HepG2 (cell line): ENCODE results near the gene UBTD2. TPM values are rescaled to one million over a fixed set of nuclear protein-coding genes. Genes with fewer than 3 reads are reported as not detected.

Experiments
- ATAC-seq: fragments of 200-7000 bp; cut with Tn5 transposase; 3 replicates; pipeline ENCODE4 v1.9.1; 2020; ENCODE audit warnings: mild to moderate bottlenecking, moderate library complexity
- BruUV-seq: library from RNA; stranded (reverse); fragments of 400-500 nt; replicated peaks from 2 replicates; lab custom pipeline; 2021; lab: Mats Ljungman, UMichigan
- CTCF ChIA-PET: fragments of 300-600 bp; formaldehyde crosslinking; extraction: SDS; loops from one replicate; lab custom pipeline; 2021; ENCODE audit warnings: low total read pairs, inconsistent platforms, low intra/inter-chr PET ratio; lab: Yijun Ruan, JAX
- POLR2A ChIA-PET: fragments of 350-600 bp; sonication (Branson Sonifier 250); formaldehyde crosslinking; loops from one replicate; lab custom pipeline; 2020; ENCODE audit warnings: antibody characterized with exemption, inconsistent platforms; lab: Yijun Ruan, JAX
- DNase-seq: peaks from one replicate; pipeline ENCODE4 v3.0.0-alpha.2; 2015; ENCODE audit warnings: low spot score
- FAIRE-seq: peaks from 3 replicates; lab custom pipeline; 2011; peaks lifted over from hg19 to GRCh38; lab: Jason Lieb, UNC
- H2AFZ ChIP-seq: one replicate; pipeline ENCODE4 v1.6.1; 2011; ENCODE audit warnings: low read length, inconsistent platforms
- H3K27ac ChIP-seq: fragments of 300-600 bp; 3 replicates; pipeline ENCODE4 v1.8.0; 2011; ENCODE audit warnings: mixed run types, mild to moderate bottlenecking, mixed read lengths, low read length, inconsistent platforms; ENCODE audit not compliant: insufficient read depth; ENCODE audit errors: extremely low read length
- H3K27me3 ChIP-seq, 2 experiments: fragments of 200-600 bp in 1 of 2; 2 replicates in 1 of 2; 3 replicates in 1 of 2; pipeline versions ENCODE4 v1.6.0 to v1.8.0; 2011; ENCODE audit warnings: low read length in 2 of 2, mild to moderate bottlenecking in 2 of 2, moderate library complexity in 2 of 2, inconsistent platforms in 1 of 2; ENCODE audit not compliant: insufficient read depth in 2 of 2, control insufficient read depth in 1 of 2
- H3K36me3 ChIP-seq, 2 experiments: fragments of 200-600 bp in 1 of 2; replicated peaks in 1 of 2; 2 replicates in 1 of 2; 3 replicates in 1 of 2; pipeline versions ENCODE4 v1.5.1 to v1.8.0; 2011; ENCODE audit warnings: low read length in 2 of 2, inconsistent platforms in 1 of 2; ENCODE audit not compliant: insufficient read depth in 2 of 2, control insufficient read depth in 1 of 2
- H3K4me1 ChIP-seq: 2 replicates; pipeline ENCODE4 v1.5.1; 2012; ENCODE audit warnings: low read length, inconsistent platforms; ENCODE audit not compliant: insufficient read depth
- H3K4me2 ChIP-seq: 2 replicates; pipeline ENCODE4 v1.6.0; 2011; ENCODE audit warnings: low read depth, low read length, inconsistent platforms
- H3K4me3 ChIP-seq, 3 experiments: fragments of 200-600 bp in 1 of 3; sonication (generic), shearing (Covaris generic) in 1 of 3; replicated peaks in 1 of 3; 2 replicates each; pipeline ENCODE4 v1.5.1; 2011 to 2016; ENCODE audit warnings: low read length in 3 of 3, inconsistent platforms in 2 of 3, low read depth in 2 of 3, mild to moderate bottlenecking in 2 of 3, control low read depth in 1 of 3, mixed read lengths in 1 of 3; ENCODE audit not compliant: insufficient read depth in 1 of 3
- H3K79me2 ChIP-seq: one replicate; pipeline ENCODE4 v1.6.1; 2011; ENCODE audit warnings: low read length, inconsistent platforms; ENCODE audit not compliant: insufficient read depth
- H3K9ac ChIP-seq: 2 replicates; pipeline ENCODE4 v1.6.0; 2011; ENCODE audit warnings: mild to moderate bottlenecking, low read depth, low read length, inconsistent platforms; ENCODE audit not compliant: insufficient read depth
- H3K9me3 ChIP-seq: 2 replicates; pipeline ENCODE4 v1.5.1; 2012; ENCODE audit warnings: mild to moderate bottlenecking, low read length
- H4K20me1 ChIP-seq: 2 replicates; pipeline ENCODE4 v1.6.0; 2011; ENCODE audit warnings: inconsistent platforms, mild to moderate bottlenecking, low read length, moderate library complexity; ENCODE audit not compliant: insufficient read depth
- ARNT ChIP-seq: fragments of 450-650 bp; IDR thresholded peaks from 2 replicates; pipeline ENCODE4 v1.6.1; 2017
- DMAP1 ChIP-seq: IDR thresholded peaks from 2 replicates; pipeline ENCODE4 v1.6.1; 2016
- ERF ChIP-seq: IDR thresholded peaks from 2 replicates; pipeline ENCODE4 v1.6.1; 2018; ENCODE audit warnings: missing biosample characterization, missing genetic modification reagents
- PCBP2 ChIP-seq: fragments of 200-400 bp; formaldehyde crosslinking; optimal IDR thresholded peaks from 2 replicates; pipeline ENCODE3; 2018; ENCODE audit warnings: low read length, low read depth; ENCODE audit not compliant: poor library complexity, severe bottlenecking
- ZNF615 ChIP-seq: sonication (generic); formaldehyde crosslinking; IDR thresholded peaks from 2 replicates; pipeline ENCODE4 v1.5.0; 2020; ENCODE audit warnings: mild to moderate bottlenecking, missing genetic modification reagents, borderline replicate concordance
- ZNF703 ChIP-seq: sonication (generic); formaldehyde crosslinking; IDR thresholded peaks from 2 replicates; pipeline ENCODE4 v1.5.1; 2020; ENCODE audit warnings: missing genetic modification reagents, mild to moderate bottlenecking, moderate library complexity, borderline replicate concordance
- WGBS: methylation state at CpG from one replicate; pipeline ENCODE4 v1.1.6; 2017; ENCODE audit warnings: low lambda C conversion rate; 5-methylcytosine and 5-hydroxymethylcytosine counted together
- in situ Hi-C: cut with HindIII; loops from 2 replicates; pipeline ENCODE4 v1.10.0; 2017; ENCODE audit warnings: low pct_unique_long_range_greater_than_20kb; ENCODE audit not compliant: extremely low pct_ligation_motif_present
- intact Hi-C: fragments of 100-400 bp; cut with micrococcal nuclease; formaldehyde crosslinking; loops from one replicate; pipeline ENCODE4 v1.10.0; 2022; ENCODE audit not compliant: unreplicated experiment
- polyA plus RNA-seq, 8 experiments: library from polyadenylated mRNA; depleted of rRNA in 3 of 8; stranded (reverse) in 7 of 8; unstranded in 1 of 8; fragments of >200 nt; fragmentation: Illumina TruSeq in 4 of 8; extraction: Trizol in 4 of 8; gene quantifications; 2 replicates each; pipeline versions ENCODE4 v1.2.1 to v1.2.3, GENCODE V29; 2011 to 2016; ENCODE audit warnings: low read depth in 4 of 8, missing spikeins in 1 of 8, mixed read lengths in 1 of 8; ENCODE audit not compliant: insufficient read depth in 1 of 8
- total RNA-seq, 5 experiments: library from RNA; depleted of rRNA; stranded (reverse); fragments of >200 nt; fragmentation: Illumina TruSeq; extraction: Trizol; gene quantifications; 2 replicates each; pipeline ENCODE4 v1.2.3, GENCODE V29; 2016; ENCODE audit warnings: low read depth in 1 of 5
- TF ChIP-seq, protein P1 (sequence below): sonication (generic); formaldehyde crosslinking; IDR thresholded peaks from 2 replicates; pipeline ENCODE4 v1.5.1; 2020; ENCODE audit warnings: mild to moderate bottlenecking, missing genetic modification reagents
- TF ChIP-seq, protein P2 (sequence below): sonication (generic); formaldehyde crosslinking; IDR thresholded peaks from 2 replicates; pipeline ENCODE4 v1.5.0; 2020; ENCODE audit warnings: mild to moderate bottlenecking, missing genetic modification reagents, borderline replicate concordance
- TF ChIP-seq, protein P3 (sequence below): sonication (generic); formaldehyde crosslinking; IDR thresholded peaks from 2 replicates; pipeline ENCODE4 v1.4.0; 2020; ENCODE audit warnings: missing genetic modification reagents
- TF ChIP-seq, protein P4 (sequence below): sonication (generic); formaldehyde crosslinking; IDR thresholded peaks from 2 replicates; pipeline ENCODE4 v1.4.0; 2020; ENCODE audit warnings: missing genetic modification reagents

The UBTD2 gene
- total and polyA plus RNA-seq, 2 of the 13 experiments (the other 11 are each of a cell fraction or from before 2014, with no cell fraction given): 15.2 to 24.1 TPM

DNA sequence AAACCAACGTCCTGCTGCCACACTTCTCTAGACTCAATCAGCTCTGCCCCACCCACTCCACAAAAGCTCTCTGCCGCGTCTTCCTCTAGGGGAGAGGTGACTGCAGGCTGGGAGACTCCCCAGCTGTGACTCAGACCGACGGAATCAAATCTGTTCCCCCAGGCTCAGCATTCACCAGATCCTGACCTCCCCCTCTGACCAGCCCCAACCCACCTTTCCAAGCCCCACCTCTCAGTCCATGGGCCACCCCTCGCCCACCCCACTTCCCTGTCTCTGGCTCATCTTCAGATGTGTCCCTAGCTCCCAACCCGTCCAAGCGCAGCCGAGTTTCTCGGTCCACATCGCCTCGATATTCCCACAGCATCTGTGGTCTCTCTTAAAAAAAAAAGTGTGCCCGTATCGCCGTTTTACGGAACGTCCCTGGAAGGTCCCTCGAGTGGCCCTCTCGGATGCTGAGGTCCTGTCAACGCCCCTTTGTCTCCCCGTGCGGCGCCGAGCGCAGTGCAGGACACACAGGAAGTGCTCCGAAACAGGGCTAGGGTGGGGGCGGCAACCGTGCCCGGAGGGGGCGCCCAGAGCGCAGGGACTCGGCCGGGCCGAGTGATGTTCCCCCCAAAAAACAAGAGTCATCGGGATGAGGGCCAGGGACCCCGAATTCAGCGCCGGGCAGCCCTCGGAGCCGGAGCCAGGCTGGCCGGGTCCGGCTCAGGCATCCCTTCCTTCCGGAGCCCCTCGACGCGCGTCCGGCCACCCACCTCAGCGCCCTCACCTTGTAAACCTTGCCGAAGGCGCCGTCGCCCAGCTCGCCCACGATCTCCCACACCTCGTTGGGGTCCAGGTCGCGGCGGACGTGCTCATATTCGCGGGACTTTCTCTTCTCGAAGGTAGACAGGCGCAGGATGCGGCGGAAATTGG, 96.2 kb downstream of the UBTD2 start (continued):
- TF ChIP-seq, protein P1, sequence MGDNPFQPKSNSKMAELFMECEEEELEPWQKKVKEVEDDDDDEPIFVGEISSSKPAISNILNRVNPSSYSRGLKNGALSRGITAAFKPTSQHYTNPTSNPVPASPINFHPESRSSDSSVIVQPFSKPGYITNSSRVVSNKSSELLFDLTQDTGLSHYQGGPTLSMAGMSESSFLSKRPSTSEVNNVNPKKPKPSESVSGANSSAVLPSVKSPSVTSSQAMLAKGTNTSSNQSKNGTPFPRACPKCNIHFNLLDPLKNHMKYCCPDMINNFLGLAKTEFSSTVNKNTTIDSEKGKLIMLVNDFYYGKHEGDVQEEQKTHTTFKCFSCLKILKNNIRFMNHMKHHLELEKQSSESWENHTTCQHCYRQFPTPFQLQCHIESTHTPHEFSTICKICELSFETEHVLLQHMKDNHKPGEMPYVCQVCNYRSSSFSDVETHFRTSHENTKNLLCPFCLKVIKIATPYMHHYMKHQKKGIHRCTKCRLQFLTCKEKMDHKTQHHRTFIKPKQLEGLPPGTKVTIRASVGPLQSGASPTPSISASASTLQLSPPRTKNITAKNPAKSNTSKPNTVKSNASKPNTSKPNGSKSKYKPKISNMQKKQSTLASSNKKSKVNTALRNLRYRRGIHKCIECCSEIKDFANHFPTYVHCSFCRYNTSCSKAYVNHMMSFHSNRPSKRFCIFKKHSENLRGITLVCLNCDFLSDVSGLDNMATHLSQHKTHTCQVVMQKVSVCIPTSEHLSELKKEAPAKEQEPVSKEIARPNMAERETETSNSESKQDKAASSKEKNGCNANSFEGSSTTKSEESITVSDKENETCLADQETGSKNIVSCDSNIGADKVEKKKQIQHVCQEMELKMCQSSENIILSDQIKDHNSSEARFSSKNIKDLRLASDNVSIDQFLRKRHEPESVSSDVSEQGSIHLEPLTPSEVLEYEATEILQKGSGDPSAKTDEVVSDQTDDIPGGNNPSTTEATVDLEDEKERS (CRISPR knock-in tag): 0 out of 2 replicates have a peak, but pooled peaks have one; percentile 58
- TF ChIP-seq ZNF703: 0 out of 2 replicates have a peak, but pooled peaks have one; percentile 78
- TF ChIP-seq, protein P2, sequence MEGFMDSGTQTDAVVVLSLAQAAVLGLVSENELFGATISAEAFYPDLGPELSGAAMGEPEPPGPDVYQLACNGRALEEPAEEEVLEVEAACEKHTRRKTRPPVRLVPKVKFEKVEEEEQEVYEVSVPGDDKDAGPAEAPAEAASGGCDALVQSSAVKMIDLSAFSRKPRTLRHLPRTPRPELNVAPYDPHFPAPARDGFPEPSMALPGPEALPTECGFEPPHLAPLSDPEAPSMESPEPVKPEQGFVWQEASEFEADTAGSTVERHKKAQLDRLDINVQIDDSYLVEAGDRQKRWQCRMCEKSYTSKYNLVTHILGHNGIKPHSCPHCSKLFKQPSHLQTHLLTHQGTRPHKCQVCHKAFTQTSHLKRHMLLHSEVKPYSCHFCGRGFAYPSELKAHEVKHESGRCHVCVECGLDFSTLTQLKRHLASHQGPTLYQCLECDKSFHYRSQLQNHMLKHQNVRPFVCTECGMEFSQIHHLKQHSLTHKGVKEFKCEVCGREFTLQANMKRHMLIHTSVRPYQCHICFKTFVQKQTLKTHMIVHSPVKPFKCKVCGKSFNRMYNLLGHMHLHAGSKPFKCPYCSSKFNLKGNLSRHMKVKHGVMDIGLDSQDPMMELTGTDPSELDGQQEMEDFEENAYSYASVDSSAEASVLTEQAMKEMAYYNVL (CRISPR knock-in tag): 0 out of 2 replicates have a peak, but pooled peaks have one; percentile 34

DNA sequence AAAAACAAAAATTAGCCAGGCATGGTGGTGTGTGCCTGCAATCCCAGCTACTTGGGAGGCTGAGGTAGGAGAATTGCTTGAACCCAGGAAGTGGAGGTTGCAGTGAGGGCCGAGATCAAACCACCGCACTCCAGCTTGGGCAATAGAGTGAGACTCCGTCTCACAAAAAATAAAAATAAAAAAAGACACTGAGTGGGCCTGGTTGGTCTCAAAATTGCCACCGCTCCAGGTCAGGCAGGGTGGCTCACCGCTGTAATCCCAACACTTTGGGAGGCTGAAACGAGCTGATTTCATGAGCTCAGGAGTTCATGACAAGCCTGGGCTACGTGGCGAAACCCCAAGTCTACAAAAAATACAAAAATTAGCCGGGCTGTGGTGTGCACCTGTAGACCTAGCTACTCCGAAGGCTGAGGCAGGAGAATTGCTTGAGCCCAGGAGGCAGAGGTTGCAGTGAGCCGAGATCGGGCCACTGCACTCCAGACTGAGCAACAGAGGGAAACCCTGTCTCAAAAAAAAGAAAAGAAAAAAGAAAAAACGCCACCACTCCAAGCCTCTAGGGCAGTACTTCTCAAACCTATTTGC, 97.4 kb downstream of the UBTD2 start:
- Histone ChIP-seq H2AFZ (no peak overlapping the region), H3K79me2 (peaks cover 6% of the 10 kb centered on the region), H3K27me3 (no peaks in the 10 kb centered on the region), H3K4me2 (peak overlapping the region; percentile 93), H4K20me1 (no peaks in the 10 kb centered on the region), H3K9ac (peak overlapping the region; percentile 70; the same call in 1 of the 2 replicates), H3K4me3 (peak overlapping the region in 2 of 3 experiments; percentile 91 to 93; a peak in 2 of 6 replicates), H3K27ac (no peak overlapping the region), H3K4me1 (peaks cover 29% of the 10 kb centered on the region), H3K36me3 (0 out of 5 replicates have a peak, but pooled peaks cover 0 to 1% of the 10 kb centered on the region in 2 experiments), H3K9me3 (no peaks in the 10 kb centered on the region)
- no peak for DNase-seq
- ATAC-seq: no peak
- WGBS: 89% methylated on average over 13 of the region's 13 CpGs
- intact Hi-C loops (no loop called here), in situ Hi-C loops (loop anchor here (5.0 kb wide), 1 partner anchor 74 kb away; no protein-coding TSS in a partner anchor)
- no peak for FAIRE-seq
- POLR2A ChIA-PET: interaction anchor here (5.0 kb wide), 1 partner anchor 12 kb away, joined by 48 read pairs; no protein-coding TSS in a partner anchor
- BruUV-seq: no TSS peak
- CTCF ChIA-PET: no interaction called here
- TF ChIP-seq PCBP2 (no peak), ERF (CRISPR knock-in tag) (no peak), ARNT (no peak), DMAP1 (no peak), ZNF615 (CRISPR knock-in tag) (no peak)
- TF ChIP-seq, protein P3, sequence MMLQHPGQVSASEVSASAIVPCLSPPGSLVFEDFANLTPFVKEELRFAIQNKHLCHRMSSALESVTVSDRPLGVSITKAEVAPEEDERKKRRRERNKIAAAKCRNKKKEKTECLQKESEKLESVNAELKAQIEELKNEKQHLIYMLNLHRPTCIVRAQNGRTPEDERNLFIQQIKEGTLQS (CRISPR knock-in tag): no peak
- TF ChIP-seq, protein P4, sequence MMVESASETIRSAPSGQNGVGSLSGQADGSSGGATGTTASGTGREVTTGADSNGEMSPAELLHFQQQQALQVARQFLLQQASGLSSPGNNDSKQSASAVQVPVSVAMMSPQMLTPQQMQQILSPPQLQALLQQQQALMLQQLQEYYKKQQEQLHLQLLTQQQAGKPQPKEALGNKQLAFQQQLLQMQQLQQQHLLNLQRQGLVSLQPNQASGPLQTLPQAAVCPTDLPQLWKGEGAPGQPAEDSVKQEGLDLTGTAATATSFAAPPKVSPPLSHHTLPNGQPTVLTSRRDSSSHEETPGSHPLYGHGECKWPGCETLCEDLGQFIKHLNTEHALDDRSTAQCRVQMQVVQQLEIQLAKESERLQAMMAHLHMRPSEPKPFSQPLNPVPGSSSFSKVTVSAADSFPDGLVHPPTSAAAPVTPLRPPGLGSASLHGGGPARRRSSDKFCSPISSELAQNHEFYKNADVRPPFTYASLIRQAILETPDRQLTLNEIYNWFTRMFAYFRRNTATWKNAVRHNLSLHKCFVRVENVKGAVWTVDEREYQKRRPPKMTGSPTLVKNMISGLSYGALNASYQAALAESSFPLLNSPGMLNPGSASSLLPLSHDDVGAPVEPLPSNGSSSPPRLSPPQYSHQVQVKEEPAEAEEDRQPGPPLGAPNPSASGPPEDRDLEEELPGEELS: no peak
